Right hindlimb (tissue), 1 donor: ENCODE measurements around the gene UBE2E2.

Experiments
- DNase-seq: peaks from one replicate; pipeline ENCODE4 v3.0.0-alpha.2; 2018

Gene UBE2E2

GRCh38 chr3:23489300-23490158, 286.4 kb downstream of the UBE2E2 start:
- DNase-seq, result no peak

- no peak for DNase-seq
These were observed 287.3 kb downstream of the UBE2E2 start for GRCh38 chr3:23490459-23490858.

- no peak for DNase-seq
These were observed 288.9 kb downstream of the UBE2E2 start for GRCh38 chr3:23492057-23492456.

DNA sequence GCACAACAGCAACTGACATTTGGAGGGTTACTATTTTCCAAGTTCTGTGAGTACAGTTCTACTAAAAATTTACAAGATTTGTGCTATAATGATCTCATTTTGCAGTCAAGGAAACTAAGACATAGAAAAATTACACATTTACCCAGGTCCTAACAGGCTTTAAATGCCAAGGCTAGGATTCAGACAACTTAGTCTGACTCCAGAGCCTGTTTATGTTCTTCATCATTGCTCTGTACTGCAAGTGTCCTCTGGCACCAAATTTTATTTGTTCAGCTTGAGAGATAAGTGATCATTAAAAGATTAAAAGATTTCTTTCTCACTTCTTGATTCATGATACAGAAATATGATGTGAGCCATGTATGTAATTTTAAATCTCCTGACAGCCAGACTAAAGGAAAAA, 290.8 kb downstream of the UBE2E2 start:
- DNase-seq, result no peak

- DNase-seq, result no peak
These were observed 291.8 kb downstream of the UBE2E2 start for GRCh38 chr3:23494967-23495366.

- DNase-seq, result no peak
These were observed 292.4 kb downstream of the UBE2E2 start for GRCh38 chr3:23495507-23495906.

GRCh38 chr3:23496165-23496564, 293.0 kb downstream of the UBE2E2 start:
- DNase-seq, result no peak

DNA sequence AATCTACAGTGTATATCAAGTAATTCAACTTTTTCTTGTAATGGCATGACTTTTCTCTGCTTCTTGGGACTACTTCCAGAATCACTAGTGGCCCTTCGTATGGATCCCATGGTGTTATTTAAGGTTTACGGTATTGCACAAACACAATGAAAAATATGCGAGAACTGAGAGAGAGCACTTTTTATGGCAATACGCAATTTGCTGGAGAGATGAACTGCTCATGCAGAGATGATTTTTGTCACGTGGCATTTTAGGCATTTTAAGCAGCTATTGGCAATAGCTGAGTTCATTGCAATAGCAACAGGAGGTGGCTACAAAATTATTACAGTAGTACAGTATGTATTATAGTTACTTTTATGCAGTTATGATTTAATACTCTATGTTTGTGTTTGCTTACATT, 294.0 kb downstream of the UBE2E2 start:
- no peak for DNase-seq

DNA sequence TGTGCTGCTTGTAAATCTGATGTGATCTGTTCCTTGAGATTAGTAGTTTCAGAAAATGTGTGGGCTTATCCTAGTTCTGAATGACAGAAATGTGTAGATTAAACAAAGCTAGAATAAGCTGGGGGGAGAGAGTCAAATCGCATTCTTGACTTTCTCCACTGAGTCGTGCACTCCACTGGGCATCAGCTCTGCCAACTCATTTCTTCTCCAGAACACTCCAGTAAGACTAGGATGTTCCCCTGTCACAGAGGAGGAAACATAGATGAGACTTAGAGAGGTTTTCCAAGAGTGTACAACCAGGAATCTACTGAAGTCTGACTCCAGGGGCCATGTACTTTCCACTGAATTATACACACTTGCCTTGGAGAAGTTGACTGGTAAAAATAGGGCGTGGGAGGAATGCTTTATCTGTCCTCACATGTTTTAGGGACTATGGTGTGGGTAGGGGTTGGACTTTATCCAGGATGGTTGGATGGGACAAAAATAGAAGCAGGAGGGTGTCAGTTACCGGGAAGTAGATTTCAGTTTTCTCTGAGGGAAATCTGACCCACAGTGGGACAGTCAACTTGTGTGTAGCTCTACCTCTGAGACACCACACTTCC, 298.2 kb downstream of the UBE2E2 start:
- no peak for DNase-seq

GRCh38 chr3:23508464-23508863, 305.3 kb downstream of the UBE2E2 start:
- no peak for DNase-seq

- DNase-seq, result no peak
These were observed 315.3 kb downstream of the UBE2E2 start for GRCh38 chr3:23518441-23518840.

DNA sequence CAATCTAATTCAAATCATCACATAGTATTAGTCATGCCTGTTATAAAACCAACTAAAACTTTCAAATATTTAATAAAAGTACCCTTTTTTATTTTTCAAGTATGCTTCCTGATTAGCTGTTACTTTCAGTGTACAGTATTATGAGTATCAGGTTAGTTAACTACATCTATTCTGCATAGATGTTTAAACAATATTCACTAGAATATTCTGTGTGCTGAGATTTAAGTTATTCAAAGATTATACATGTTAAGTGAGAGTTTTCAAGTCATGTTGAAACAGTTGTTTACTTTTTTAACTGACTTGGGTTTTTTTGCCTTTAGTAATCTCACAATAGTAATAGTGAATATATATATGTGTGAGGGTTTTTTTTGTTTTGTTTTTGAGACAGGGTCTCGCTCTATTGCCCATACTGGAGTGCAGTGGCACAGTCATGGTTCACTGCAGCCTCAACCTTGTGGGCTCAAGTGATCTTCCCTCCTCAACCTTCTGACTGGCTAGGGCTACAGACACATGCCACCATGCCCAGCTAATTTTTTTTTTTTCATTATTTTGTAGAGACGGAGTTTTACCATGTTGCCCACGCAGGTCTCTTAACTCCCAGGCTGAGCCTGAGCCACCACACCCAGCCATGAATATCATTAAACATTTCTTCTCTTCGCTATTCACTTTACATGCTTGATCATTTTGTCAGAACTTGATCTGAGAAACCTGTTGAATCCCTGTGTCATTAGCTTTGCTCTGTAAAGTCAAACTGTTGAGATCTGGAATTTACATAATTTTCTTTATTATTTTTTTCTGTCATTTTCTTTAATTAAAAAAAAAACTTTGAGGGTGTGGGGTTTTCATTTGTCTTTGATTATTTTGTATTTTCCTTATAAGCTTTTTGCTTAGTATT, 316.4 kb downstream of the UBE2E2 start:
- no peak for DNase-seq

GRCh38 chr3:23527326-23527725, 324.2 kb downstream of the UBE2E2 start:
- no peak for DNase-seq

- no peak for DNase-seq
These were observed 330.5 kb downstream of the UBE2E2 start for GRCh38 chr3:23533596-23533995.

DNA sequence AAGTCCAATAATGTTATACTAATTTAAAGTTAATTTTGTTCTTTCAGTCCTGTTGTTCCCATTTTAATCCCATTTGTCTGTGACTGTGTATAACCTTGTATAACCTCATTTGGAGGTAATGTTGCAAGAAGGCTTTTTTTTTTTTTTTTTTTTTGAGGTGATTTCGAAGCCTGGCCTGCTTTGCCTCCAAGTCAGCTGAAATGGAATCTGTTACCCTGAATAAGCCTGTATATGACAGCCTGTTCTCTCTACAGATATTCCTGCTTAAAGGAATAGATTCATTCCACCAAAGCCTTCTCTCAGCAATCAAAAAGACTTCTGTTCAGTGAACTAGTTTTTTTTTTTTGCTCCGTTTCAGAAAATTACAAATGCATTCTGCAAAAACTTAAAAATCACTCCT, 330.9 kb downstream of the UBE2E2 start:
- DNase-seq, result no peak

GRCh38 chr3:23537101-23537551, 334.0 kb downstream of the UBE2E2 start:
- DNase-seq, result no peak

DNA sequence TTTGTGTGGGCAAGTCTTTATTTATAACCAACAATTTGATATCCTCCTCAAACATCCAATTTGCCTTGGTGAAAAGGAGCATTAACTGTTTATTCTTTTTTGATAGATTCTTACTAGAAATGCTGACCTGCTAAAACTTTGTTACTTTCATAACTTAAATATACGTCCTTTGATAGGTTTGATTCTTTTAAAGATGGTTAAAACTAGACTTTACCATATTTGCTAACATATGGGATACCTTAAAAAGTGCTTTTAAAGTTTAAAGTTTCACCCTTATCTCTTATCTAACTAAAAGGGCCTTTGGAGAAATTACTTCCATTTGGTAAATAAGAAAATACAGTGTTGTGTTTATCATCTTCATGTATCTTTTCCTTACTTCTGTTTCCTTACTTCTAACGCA, 336.1 kb downstream of the UBE2E2 start:
- no peak for DNase-seq

GRCh38 chr3:23540600-23540999, 337.5 kb downstream of the UBE2E2 start:
- no peak for DNase-seq

GRCh38 chr3:23542079-23542478, 339.0 kb downstream of the UBE2E2 start:
- no peak for DNase-seq

- DNase-seq, result no peak
These were observed 343.1 kb downstream of the UBE2E2 start for GRCh38 chr3:23546181-23546580.

- DNase-seq, result no peak
These were observed 345.0 kb downstream of the UBE2E2 start for GRCh38 chr3:23547905-23548650.

GRCh38 chr3:23548706-23549105, 345.6 kb downstream of the UBE2E2 start:
- DNase-seq, result no peak
